OCI-LY3 (cell line): Measurements from ENCODE around the gene BAZ2A.

Experiments
- EZH2phosphoT487 ChIP-seq: fragments of 200-600 bp; shearing (Covaris generic); IDR thresholded peaks from 2 replicates; pipeline ENCODE4 v1.6.1; 2018; ENCODE audit warnings: antibody characterized with exemption, mixed run types, low read depth
- TF ChIP-seq, protein P1 (sequence below): fragments of 200-600, 300-600 bp; sonication (generic); IDR thresholded peaks from 2 replicates; pipeline ENCODE4 v1.5.1; 2014; ENCODE audit warnings: antibody characterized with exemption, low read length, low read depth

- TF ChIP-seq, protein P1, sequence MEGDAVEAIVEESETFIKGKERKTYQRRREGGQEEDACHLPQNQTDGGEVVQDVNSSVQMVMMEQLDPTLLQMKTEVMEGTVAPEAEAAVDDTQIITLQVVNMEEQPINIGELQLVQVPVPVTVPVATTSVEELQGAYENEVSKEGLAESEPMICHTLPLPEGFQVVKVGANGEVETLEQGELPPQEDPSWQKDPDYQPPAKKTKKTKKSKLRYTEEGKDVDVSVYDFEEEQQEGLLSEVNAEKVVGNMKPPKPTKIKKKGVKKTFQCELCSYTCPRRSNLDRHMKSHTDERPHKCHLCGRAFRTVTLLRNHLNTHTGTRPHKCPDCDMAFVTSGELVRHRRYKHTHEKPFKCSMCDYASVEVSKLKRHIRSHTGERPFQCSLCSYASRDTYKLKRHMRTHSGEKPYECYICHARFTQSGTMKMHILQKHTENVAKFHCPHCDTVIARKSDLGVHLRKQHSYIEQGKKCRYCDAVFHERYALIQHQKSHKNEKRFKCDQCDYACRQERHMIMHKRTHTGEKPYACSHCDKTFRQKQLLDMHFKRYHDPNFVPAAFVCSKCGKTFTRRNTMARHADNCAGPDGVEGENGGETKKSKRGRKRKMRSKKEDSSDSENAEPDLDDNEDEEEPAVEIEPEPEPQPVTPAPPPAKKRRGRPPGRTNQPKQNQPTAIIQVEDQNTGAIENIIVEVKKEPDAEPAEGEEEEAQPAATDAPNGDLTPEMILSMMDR = no peak
- TF ChIP-seq EZH2phosphoT487 = no peak
Observed at GRCh38 chr12:56628671-56629458, 1.3 kb downstream of the BAZ2A start.
